H1 (cell line): ENCODE measurements around the gene INPP5J. TPM values are rescaled to one million over a fixed set of nuclear protein-coding genes. Genes with fewer than 3 reads are reported as not detected.

Experiments
- CTCF ChIA-PET: fragments of 300-600 bp; sonication (Branson Sonifier 250); formaldehyde crosslinking; loops from one replicate; lab custom pipeline; 2021; ENCODE audit not compliant: partially characterized antibody; lab: Charles Lee
- POLR2A ChIA-PET: fragments of 300-600 bp; sonication (Branson Sonifier 250); formaldehyde crosslinking; loops from one replicate; lab custom pipeline; 2021; ENCODE audit warnings: inconsistent platforms; ENCODE audit not compliant: partially characterized antibody; lab: Charles Lee
- DNase-seq, 2 experiments: peaks; one replicate each; pipeline versions ENCODE4 v3.0.0 to v3.0.0-alpha.2; 2010 to 2022; ENCODE audit warnings: low spot score in 2 of 2, low read depth in 1 of 2, mixed read lengths in 1 of 2
- FAIRE-seq: peaks from 2 replicates; lab custom pipeline; 2011; peaks lifted over from hg19 to GRCh38; lab: Jason Lieb, UNC
- H2AFZ ChIP-seq: 2 replicates; pipeline ENCODE4 v1.8.1; 2012; ENCODE audit warnings: low read length, inconsistent platforms
- H2AK5ac ChIP-seq: 2 replicates; pipeline ENCODE4 v1.6.1; 2013; ENCODE audit warnings: low read depth, low read length
- H2BK120ac ChIP-seq: replicated peaks from 2 replicates; pipeline ENCODE3; 2013; ENCODE audit warnings: low read depth, low read length, inconsistent platforms
- H2BK12ac ChIP-seq: 2 replicates; pipeline ENCODE4 v1.6.1; 2013; ENCODE audit warnings: low read depth, low read length
- H2BK15ac ChIP-seq: 2 replicates; pipeline ENCODE4 v1.6.1; 2013; ENCODE audit warnings: low read length
- H2BK20ac ChIP-seq: 2 replicates; pipeline ENCODE4 v1.6.1; 2013; ENCODE audit warnings: low read length
- H2BK5ac ChIP-seq: 2 replicates; pipeline ENCODE4 v1.6.1; 2013; ENCODE audit warnings: low read depth, low read length
- H3K14ac ChIP-seq: 2 replicates; pipeline ENCODE4 v1.6.1; 2013; ENCODE audit warnings: inconsistent platforms; ENCODE audit not compliant: insufficient read length
- H3K18ac ChIP-seq: 2 replicates; pipeline ENCODE4 v1.6.1; 2013; ENCODE audit warnings: low read length; ENCODE audit errors: extremely low read depth
- H3K23ac ChIP-seq: 2 replicates; pipeline ENCODE4 v1.6.1; 2013; ENCODE audit warnings: inconsistent platforms; ENCODE audit not compliant: insufficient read length
- H3K23me2 ChIP-seq: 2 replicates; pipeline ENCODE4 v1.6.1; 2013; ENCODE audit warnings: low read depth, low read length
- H3K27ac ChIP-seq: 2 replicates; pipeline ENCODE4 v1.6.1; 2011; ENCODE audit warnings: low read depth, low read length, inconsistent platforms
- H3K27me3 ChIP-seq, 4 experiments: replicated peaks in 1 of 4; 1 replicate in 1 of 4; 2 replicates in 3 of 4; pipeline versions ENCODE4 v1.6.1 to v1.8.1; 2011 to 2013; ENCODE audit warnings: low read length in 3 of 4, mild to moderate bottlenecking in 3 of 4, inconsistent platforms in 2 of 4, mixed read lengths in 2 of 4, moderate library complexity in 1 of 4; ENCODE audit not compliant: control insufficient read depth in 3 of 4, insufficient read depth in 3 of 4; ENCODE audit errors: extremely low read depth in 1 of 4
- H3K36me3 ChIP-seq, 4 experiments: 2 replicates each; pipeline versions ENCODE4 v1.6.1 to v1.8.1; 2011 to 2013; ENCODE audit warnings: mild to moderate bottlenecking in 4 of 4, low read length in 3 of 4, moderate library complexity in 2 of 4, control low read depth in 1 of 4, inconsistent platforms in 1 of 4; ENCODE audit not compliant: insufficient read depth in 4 of 4, control insufficient read depth in 2 of 4
- H3K4ac ChIP-seq: replicated peaks from 2 replicates; pipeline ENCODE3; 2013; ENCODE audit warnings: low read length, low read depth, mixed read lengths, inconsistent platforms; ENCODE audit not compliant: insufficient read length
- H3K4me1 ChIP-seq, 4 experiments: replicated peaks in 1 of 4; 1 replicate in 1 of 4; 2 replicates in 3 of 4; pipeline versions ENCODE4 v1.6.1 to v1.8.1; 2011 to 2013; ENCODE audit warnings: low read length in 3 of 4, inconsistent platforms in 2 of 4, mixed read lengths in 1 of 4; ENCODE audit not compliant: insufficient read depth in 4 of 4, control insufficient read depth in 3 of 4
- H3K4me2 ChIP-seq, 2 experiments: 2 replicates each; pipeline versions ENCODE4 v1.6.1 to v1.8.1; 2011 to 2013; ENCODE audit warnings: low read depth in 2 of 2, low read length in 2 of 2, control low read depth in 1 of 2, inconsistent platforms in 1 of 2, mild to moderate bottlenecking in 1 of 2; ENCODE audit not compliant: insufficient read depth in 1 of 2
- H3K4me3 ChIP-seq, 4 experiments: fragments of 200-600, 300-600 bp in 1 of 4; sonication (generic), shearing (Covaris generic), sonication (Bioruptor Twin) in 1 of 4; 2 replicates each; pipeline versions ENCODE4 v1.5.1 to v1.8.1; 2011 to 2016; ENCODE audit warnings: low read length in 4 of 4, low read depth in 3 of 4, control low read depth in 2 of 4, inconsistent platforms in 2 of 4, mild to moderate bottlenecking in 2 of 4, mixed read lengths in 1 of 4, moderate library complexity in 1 of 4; ENCODE audit not compliant: insufficient read depth in 2 of 4; ENCODE audit errors: extremely low read depth in 1 of 4
- H3K56ac ChIP-seq: replicated peaks from 2 replicates; pipeline ENCODE3; 2013; ENCODE audit warnings: low read depth, mild to moderate bottlenecking, mixed read lengths, low read length, inconsistent platforms; ENCODE audit not compliant: insufficient read length
- H3K79me1 ChIP-seq: 2 replicates; pipeline ENCODE4 v1.6.1; 2013; ENCODE audit warnings: low read depth, low read length, control low read depth
- H3K79me2 ChIP-seq, 2 experiments: 2 replicates each; pipeline versions ENCODE4 v1.6.1 to v1.8.1; 2012 to 2013; ENCODE audit warnings: low read length in 2 of 2, mild to moderate bottlenecking in 2 of 2, inconsistent platforms in 1 of 2; ENCODE audit not compliant: insufficient read depth in 2 of 2, control insufficient read depth in 1 of 2
- H3K9ac ChIP-seq, 4 experiments: replicated peaks in 1 of 4; 1 replicate in 1 of 4; 2 replicates in 3 of 4; pipeline versions ENCODE4 v1.6.1 to v1.8.1; 2011 to 2013; ENCODE audit warnings: low read depth in 3 of 4, low read length in 3 of 4, control low read depth in 2 of 4, mild to moderate bottlenecking in 2 of 4, moderate library complexity in 2 of 4, inconsistent platforms in 1 of 4; ENCODE audit errors: extremely low read depth in 1 of 4
- H3K9me3 ChIP-seq, 2 experiments: 2 replicates each; pipeline versions ENCODE4 v1.6.1 to v1.8.1; 2012 to 2013; ENCODE audit warnings: mild to moderate bottlenecking in 2 of 2, moderate library complexity in 2 of 2, control low read depth in 1 of 2, inconsistent platforms in 1 of 2, low read depth in 1 of 2, low read length in 1 of 2, mixed read lengths in 1 of 2; ENCODE audit not compliant: insufficient read depth in 2 of 2
- H4K20me1 ChIP-seq, 2 experiments: replicated peaks in 1 of 2; 2 replicates each; pipeline versions ENCODE3 to v1.8.1; 2011 to 2013; ENCODE audit warnings: inconsistent platforms in 2 of 2, low read length in 2 of 2, mild to moderate bottlenecking in 1 of 2; ENCODE audit not compliant: insufficient read depth in 2 of 2, control insufficient read depth in 1 of 2
- H4K5ac ChIP-seq: 2 replicates; pipeline ENCODE4 v1.6.1; 2013; ENCODE audit warnings: low read length, low read depth, mixed read lengths, inconsistent platforms; ENCODE audit not compliant: insufficient read length
- H4K8ac ChIP-seq: 2 replicates; pipeline ENCODE4 v1.8.0; 2013; ENCODE audit warnings: mild to moderate bottlenecking, moderate library complexity, low read length, inconsistent platforms; ENCODE audit not compliant: insufficient read depth; ENCODE audit errors: extremely low read depth
- H4K91ac ChIP-seq: replicated peaks from 2 replicates; pipeline ENCODE3; 2013; ENCODE audit warnings: low read length, mixed read lengths, inconsistent platforms; ENCODE audit not compliant: insufficient read length
- JUND ChIP-seq: IDR thresholded peaks from 2 replicates; pipeline ENCODE4 v1.6.1; 2011; ENCODE audit warnings: mild to moderate bottlenecking, improper control_type of control experiment, low read length
- PHF8 ChIP-seq: fragments of 200-600 bp; sonication (generic); conservative IDR thresholded peaks from 2 replicates; pipeline ENCODE4 v1.7.1; 2012; ENCODE audit warnings: low read depth, mild to moderate bottlenecking, inconsistent platforms, low read length, moderate library complexity
- POLR2A ChIP-seq, 2 experiments: IDR thresholded peaks; 1 replicate in 1 of 2; 2 replicates in 1 of 2; pipeline ENCODE4 v1.6.1; 2011; ENCODE audit warnings: low read depth in 2 of 2, low read length in 2 of 2, mild to moderate bottlenecking in 2 of 2; ENCODE audit errors: control extremely low read depth in 1 of 2
- RFX5 ChIP-seq: IDR thresholded peaks from 2 replicates; pipeline ENCODE4 v1.6.1; 2011; ENCODE audit warnings: low read depth, low read length, improper control_type of control experiment, borderline replicate concordance
- TAF1 ChIP-seq: IDR thresholded peaks from 2 replicates; pipeline ENCODE4 v1.6.1; 2011; ENCODE audit warnings: mild to moderate bottlenecking, low read depth, low read length
- WGBS, 2 experiments: shearing (Covaris generic) in 1 of 2; methylation state at CpG; one replicate each; pipeline versions ENCODE4 v1.1.6 to v1.1.7; 2013 to 2015; ENCODE audit warnings: low lambda C conversion rate in 2 of 2, mixed read lengths in 2 of 2, inconsistent platforms in 1 of 2, low coverage in 1 of 2, missing lambda C conversion rate in 1 of 2; ENCODE audit not compliant: insufficient replicate concordance in 2 of 2, insufficient coverage in 1 of 2, insufficient read length in 1 of 2; ENCODE audit errors: extremely low coverage in 1 of 2, missing lambda C conversion rate in 1 of 2; 5-methylcytosine and 5-hydroxymethylcytosine counted together
- long read RNA-seq, 2 experiments: library from RNA in 1 of 2; library from capped mRNA in 1 of 2; stranded (forward); transcript quantifications; one replicate each; pipeline ENCODE4 v2.0.0, GENCODE V29; 2021; ENCODE audit warnings: inconsistent platforms in 1 of 2
- polyA minus RNA-seq, 3 experiments: library from RNA; depleted of rRNA, polyadenylated mRNA; stranded (reverse); fragments of >200 nt; gene quantifications; 1 replicate in 2 of 3; 2 replicates in 1 of 3; pipeline ENCODE4 v1.2.3, GENCODE V29; 2011
- polyA plus RNA-seq, 7 experiments: library from polyadenylated mRNA; depleted of rRNA in 3 of 7; stranded (reverse) in 5 of 7; unstranded in 2 of 7; fragments of >200 nt in 5 of 7; fragments of 200-250 nt in 2 of 7; gene quantifications; 1 replicate in 5 of 7; 2 replicates in 1 of 7; 4 replicates in 1 of 7; pipeline versions ENCODE4 v1.2.1 to v1.2.3, GENCODE V29; 2011 to 2013; ENCODE audit warnings: missing spikeins in 2 of 7, mixed read lengths in 2 of 7
- total RNA-seq: library from RNA; stranded (reverse); fragmentation: NEBNext Ultra II Directional; extraction: Animal tissue kit (Norgen Biotek cat#: 25700); gene quantifications from 2 replicates; pipeline ENCODE4 v1.2.1, GENCODE V29; 2021
- TF ChIP-seq, protein P1 (sequence below), 3 experiments: IDR thresholded peaks; 1 replicate in 2 of 3; 2 replicates in 1 of 3; pipeline versions ENCODE4 v1.5.1 to v1.6.1; 2011; ENCODE audit warnings: low read length in 3 of 3, mild to moderate bottlenecking in 3 of 3, inconsistent platforms in 2 of 3, low read depth in 1 of 3, moderate library complexity in 1 of 3; ENCODE audit not compliant: insufficient read depth in 1 of 3; ENCODE audit errors: control extremely low read depth in 1 of 3

The INPP5J gene
- total RNA-seq (6.0 and 6.4 TPM in 2 replicates), polyA plus RNA-seq (2011; rRNA removed) (5.4 and 9.1 TPM in 2 replicates), polyA minus RNA-seq (2011; rRNA and poly(A)+ RNA removed) (2.5 and 2.9 TPM in 2 replicates)
- polyA plus RNA-seq (2011; cell fraction: cytosol; rRNA removed) = 5.6 TPM
- polyA plus RNA-seq (2011; cell fraction: nucleus; rRNA removed) = 14.0 TPM
- polyA plus RNA-seq (2012, experiment 1 of 2) = 3.6 to 6.3 TPM (median 5.3 TPM) in 4 replicates
- 5.1 TPM for polyA plus RNA-seq (2012, experiment 2 of 2)
- 3.9 TPM for polyA plus RNA-seq (2013, experiment 1 of 2)
- 4.0 TPM for polyA plus RNA-seq (2013, experiment 2 of 2)
- polyA minus RNA-seq (2011; cell fraction: cytosol; rRNA and poly(A)+ RNA removed) = 3.7 TPM
- polyA minus RNA-seq (2011; cell fraction: nucleus; rRNA and poly(A)+ RNA removed) = 6.2 TPM
- long read RNA-seq, experiment 1, partial matches to known transcripts = 3 of 4 reads
- long read RNA-seq, experiment 1, other reads (novel, unspliced or antisense) = 0 of 4 reads
- long read RNA-seq, experiment 2, partial matches to known transcripts = 1 of 6 reads
- long read RNA-seq, experiment 2, other reads (novel, unspliced or antisense) = 2 of 6 reads

DNA sequence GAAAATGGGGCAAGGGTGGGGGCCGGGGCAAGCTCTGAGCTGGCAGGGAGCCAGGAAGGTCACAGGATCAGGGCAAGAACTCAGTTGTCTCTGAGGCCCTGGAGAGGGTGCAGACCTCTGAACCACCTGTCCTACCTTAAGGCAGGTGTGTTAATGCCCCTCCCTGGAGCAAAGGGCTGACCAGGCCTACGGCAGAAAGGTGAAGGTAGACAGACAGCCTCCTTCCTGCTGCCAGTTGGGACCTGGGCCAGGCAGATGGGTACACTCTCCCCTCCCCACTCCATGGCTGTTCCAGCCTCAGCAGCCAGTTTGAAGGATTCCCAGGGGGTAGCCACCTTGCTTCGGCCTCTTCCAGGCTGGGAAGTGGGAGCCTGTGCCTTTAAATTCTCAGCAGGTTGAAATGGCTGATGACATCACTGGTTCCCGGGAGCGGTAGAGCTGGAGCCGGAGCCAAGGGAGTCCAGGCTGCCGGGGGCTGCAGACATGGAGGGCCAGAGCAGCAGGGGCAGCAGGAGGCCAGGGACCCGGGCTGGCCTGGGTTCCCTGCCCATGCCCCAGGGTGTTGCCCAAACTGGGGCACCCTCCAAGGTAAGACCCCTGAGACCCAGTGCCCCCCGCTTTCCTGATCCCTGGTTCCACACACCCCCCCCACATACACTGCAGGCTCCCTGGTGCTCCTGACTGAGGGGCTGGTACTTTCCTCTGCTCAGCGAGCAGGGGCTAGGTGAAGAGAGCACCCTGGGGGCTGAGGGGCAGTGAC is at the start of gene INPP5J:
Gene INPP5J (plus strand): TSS at position 435 of the 760 bp plus-strand sequence. CDS start 49 bp downstream, at position 484.
- Histone ChIP-seq H3K4me3 (peak within 1 kb of the TSS; percentile 17 to 56 (median 36)), H4K8ac (peak within 1 kb of the TSS; percentile 87), H3K14ac (no peak within 1 kb of the TSS), H3K27me3 (no peaks in the 10 kb centered on the region; a peak in 1 of 7 replicates), H3K9me3 (no peaks in the 10 kb centered on the region), H2BK5ac (peak within 1 kb of the TSS; percentile 52; the same call in 1 of the 2 replicates), H4K20me1 (no peaks in the 10 kb centered on the region), H3K56ac (peak within 1 kb of the TSS; percentile 28), H3K23me2 (no peaks in the 10 kb centered on the region; the same call in 1 of the 2 replicates), H3K4me1 (peaks cover 0 to 23% (median 7%) of the 10 kb centered on the region in 4 experiments; a peak in 6 of 7 replicates), H3K18ac (no peak within 1 kb of the TSS; the same call in 1 of the 2 replicates), H3K79me1 (no peaks in the 10 kb centered on the region), H2AK5ac (peak within 1 kb of the TSS; percentile 75; the same call in 1 of the 2 replicates), H2BK20ac (no peak within 1 kb of the TSS), H3K9ac (peak within 1 kb of the TSS in 2 of 4 experiments; percentile 13 to 25; a peak in 4 of 7 replicates), H2BK120ac (no peak within 1 kb of the TSS), H4K91ac (peak within 1 kb of the TSS; percentile 69), H2AFZ (peak within 1 kb of the TSS; percentile 87), H2BK15ac (peak within 1 kb of the TSS; percentile 98; the same call in 1 of the 2 replicates), H3K36me3 (no peaks in the 10 kb centered on the region), H3K79me2 (no peaks in the 10 kb centered on the region), H4K5ac (peak within 1 kb of the TSS; percentile 8), H3K4me2 (peak within 1 kb of the TSS; percentile 51 to 72), H3K4ac (no peak within 1 kb of the TSS), H2BK12ac (peak within 1 kb of the TSS; percentile 76; the same call in 1 of the 2 replicates), H3K27ac (no peak within 1 kb of the TSS), H3K23ac (no peak within 1 kb of the TSS)
- DNase-seq (no peak), FAIRE-seq (no peak)
- CTCF ChIA-PET = interaction anchor here (0.6 to 2.0 kb wide), 9 partner anchors 10 to 140 kb away, joined by 3 to 10 read pairs (median 3); partner anchors contain the start of gene SELENOM
- POLR2A ChIA-PET = interaction anchor here (0.6 to 1.8 kb wide), 4 partner anchors 13 to 38 kb away, joined by 3 to 9 read pairs (median 5); no protein-coding TSS in a partner anchor
- 34% methylated on average over 10 of the region's 10 CpGs; no CpG with 5 or more reads in 1 of the 2 experiments for WGBS, 2 experiments
- TF ChIP-seq JUND = peak; percentile 69
- TF ChIP-seq RFX5 = peak; percentile 77
- 0 out of 2 replicates have a peak, but pooled peaks have one; percentile 45 for TF ChIP-seq PHF8
- TF ChIP-seq, protein P1, sequence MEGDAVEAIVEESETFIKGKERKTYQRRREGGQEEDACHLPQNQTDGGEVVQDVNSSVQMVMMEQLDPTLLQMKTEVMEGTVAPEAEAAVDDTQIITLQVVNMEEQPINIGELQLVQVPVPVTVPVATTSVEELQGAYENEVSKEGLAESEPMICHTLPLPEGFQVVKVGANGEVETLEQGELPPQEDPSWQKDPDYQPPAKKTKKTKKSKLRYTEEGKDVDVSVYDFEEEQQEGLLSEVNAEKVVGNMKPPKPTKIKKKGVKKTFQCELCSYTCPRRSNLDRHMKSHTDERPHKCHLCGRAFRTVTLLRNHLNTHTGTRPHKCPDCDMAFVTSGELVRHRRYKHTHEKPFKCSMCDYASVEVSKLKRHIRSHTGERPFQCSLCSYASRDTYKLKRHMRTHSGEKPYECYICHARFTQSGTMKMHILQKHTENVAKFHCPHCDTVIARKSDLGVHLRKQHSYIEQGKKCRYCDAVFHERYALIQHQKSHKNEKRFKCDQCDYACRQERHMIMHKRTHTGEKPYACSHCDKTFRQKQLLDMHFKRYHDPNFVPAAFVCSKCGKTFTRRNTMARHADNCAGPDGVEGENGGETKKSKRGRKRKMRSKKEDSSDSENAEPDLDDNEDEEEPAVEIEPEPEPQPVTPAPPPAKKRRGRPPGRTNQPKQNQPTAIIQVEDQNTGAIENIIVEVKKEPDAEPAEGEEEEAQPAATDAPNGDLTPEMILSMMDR (IDR thresholded peaks at IDR 0.05; ENCODE audit: control extremely low read depth in 1 of 3, insufficient read depth in 1 of 3, low read depth in 1 of 3, low read length in 3 of 3) = no peak
- TF ChIP-seq TAF1 = peak; percentile 41; the same call in 1 of the 2 replicates
- peak in 1 of 2 experiments; percentile 36; a peak in 1 of 3 replicates for TF ChIP-seq POLR2A (IDR thresholded peaks at IDR 0.05; ENCODE audit: control extremely low read depth in 1 of 2, low read depth in 2 of 2, low read length in 2 of 2)
